HEK293T (cell line): ENCODE results near the gene ARPC5.
"Not testable (repeated sequence)": the region's sequence is repeated elsewhere in the genome, so short reads cannot be mapped to it uniquely, and the experiment has no call there.

Experiments
- CTCF ChIA-PET: fragments of 350-600 bp; formaldehyde crosslinking; extraction: SDS; loops from one replicate; lab custom pipeline; 2021; ENCODE audit warnings: antibody characterized with exemption, inconsistent platforms; lab: Yijun Ruan, JAX
- POLR2A ChIA-PET: fragments of 350-600 bp; formaldehyde crosslinking; extraction: SDS; loops from one replicate; lab custom pipeline; 2020; ENCODE audit warnings: antibody characterized with exemption, inconsistent platforms; lab: Yijun Ruan, JAX
- DNase-seq: peaks from one replicate; pipeline ENCODE4 v3.0.0; 2012; ENCODE audit warnings: mixed read lengths; ENCODE audit errors: extremely low spot score
- ARNT ChIP-seq: fragments of 450-650 bp; IDR thresholded peaks from 2 replicates; pipeline ENCODE4 v1.6.1; 2017; ENCODE audit warnings: mild to moderate bottlenecking
- BHLHE40 ChIP-seq: fragments of 450-650 bp; IDR thresholded peaks from 2 replicates; pipeline ENCODE4 v1.6.1; 2016; ENCODE audit warnings: mild to moderate bottlenecking, moderate library complexity, borderline replicate concordance
- CTBP1 ChIP-seq: fragments of 450-650 bp; IDR thresholded peaks from 2 replicates; pipeline ENCODE4 v1.6.1; 2016; ENCODE audit warnings: borderline replicate concordance
- ELF4 ChIP-seq: fragments of 450-650 bp; IDR thresholded peaks from 2 replicates; pipeline ENCODE4 v1.6.1; 2017; ENCODE audit warnings: antibody characterized with exemption
- FOXA1 ChIP-seq: fragments of 450-650 bp; IDR thresholded peaks from 2 replicates; pipeline ENCODE4 v1.6.1; 2016; ENCODE audit warnings: mild to moderate bottlenecking
- FOXK2 ChIP-seq: fragments of 450-650 bp; IDR thresholded peaks from 2 replicates; pipeline ENCODE4 v1.6.1; 2016; ENCODE audit warnings: mild to moderate bottlenecking
- FOXM1 ChIP-seq: fragments of 450-650 bp; IDR thresholded peaks from 2 replicates; pipeline ENCODE4 v1.6.1; 2017; ENCODE audit warnings: mild to moderate bottlenecking, borderline replicate concordance
- HDGF ChIP-seq: fragments of 450-650 bp; IDR thresholded peaks from 2 replicates; pipeline ENCODE4 v1.6.1; 2017; ENCODE audit warnings: antibody characterized with exemption, borderline replicate concordance
- L3MBTL2 ChIP-seq: fragments of 450-650 bp; conservative IDR thresholded peaks from 2 replicates; pipeline ENCODE4 v1.6.1; 2016; ENCODE audit warnings: mild to moderate bottlenecking
- LEF1 ChIP-seq: fragments of 450-650 bp; IDR thresholded peaks from 2 replicates; pipeline ENCODE4 v1.6.1; 2017; ENCODE audit warnings: mild to moderate bottlenecking, borderline replicate concordance
- NFRKB ChIP-seq: fragments of 450-650 bp; IDR thresholded peaks from 2 replicates; pipeline ENCODE4 v1.6.1; 2016; ENCODE audit warnings: mild to moderate bottlenecking, moderate library complexity
- PKNOX1 ChIP-seq: fragments of 450-650 bp; IDR thresholded peaks from 2 replicates; pipeline ENCODE4 v1.6.1; 2016
- SP1 ChIP-seq: fragments of 450-650 bp; IDR thresholded peaks from 2 replicates; pipeline ENCODE4 v1.6.1; 2017
- SUZ12 ChIP-seq: fragments of 450-650 bp; IDR thresholded peaks from 2 replicates; pipeline ENCODE4 v1.6.1; 2016; ENCODE audit warnings: mild to moderate bottlenecking
- TARDBP ChIP-seq: fragments of 450-650 bp; IDR thresholded peaks from 2 replicates; pipeline ENCODE4 v1.6.1; 2016
- ZNF384 ChIP-seq: fragments of 450-650 bp; IDR thresholded peaks from 2 replicates; pipeline ENCODE4 v1.6.1; 2016

The ARPC5 gene

GRCh38 chr1:183635606-183636333 lies at the start of gene ARPC5:
ARPC5 (minus strand) TSS chr1:183635783; CDS start chr1:183635659, 124 bp downstream.
- CTCF ChIA-PET, result no interaction called here
- POLR2A ChIA-PET, result no interaction called here
- peak; percentile 98 for DNase-seq
- TF ChIP-seq BHLHE40, result no peak
- TF ChIP-seq ELF4, result peak; percentile 45; the same call in 1 of the 2 replicates
- TF ChIP-seq L3MBTL2, result peak; percentile 59
- TF ChIP-seq TARDBP, result peak; percentile 99
- TF ChIP-seq FOXM1, result no peak
- TF ChIP-seq CTBP1, result peak; percentile 83

GRCh38 chr1:183685112-183685713 lies 49.6 kb upstream of the ARPC5 start:
- TF ChIP-seq SUZ12 (no peak), TARDBP (no peak), ZNF384 (no peak), L3MBTL2 (no peak), NFRKB (no peak), SP1 (no peak), LEF1 (no peak), ARNT (no peak), BHLHE40 (no peak), HDGF (no peak), ELF4 (no peak), FOXA1 (no peak), FOXM1 (no peak), CTBP1 (no peak), FOXK2 (no peak)
- ChIA-PET POLR2A (interaction anchor here (0.8 kb wide), 1 partner anchor 29 kb away, joined by 3 read pairs; no protein-coding TSS in a partner anchor), CTCF (interaction anchor here (0.6 to 2.4 kb wide), 15 partner anchors 9 to 404 kb away, joined by 3 to 22 read pairs (median 4); partner anchors contain the start of gene APOBEC4)
- DNase-seq, result peak; percentile 78

GRCh38 chr1:183679363-183679762 lies 43.8 kb upstream of the ARPC5 start:
- DNase-seq, POLR2A ChIA-PET, CTCF ChIA-PET: not testable (repeated sequence)

GRCh38 chr1:183678819-183679218 lies 43.2 kb upstream of the ARPC5 start:
- POLR2A ChIA-PET, result no interaction called here
- CTCF ChIA-PET, result no interaction called here
- no peak for TF ChIP-seq FOXK2
- TF ChIP-seq SP1, result no peak
- no peak for TF ChIP-seq PKNOX1
- TF ChIP-seq ZNF384, result no peak
- TF ChIP-seq TARDBP, result no peak
- TF ChIP-seq LEF1, result no peak
- no peak for TF ChIP-seq ARNT
- TF ChIP-seq SUZ12, result no peak
- no peak for TF ChIP-seq NFRKB
- no peak for TF ChIP-seq FOXA1
- no peak for TF ChIP-seq ELF4
- no peak for DNase-seq

GRCh38 chr1:183676586-183677189 lies 41.1 kb upstream of the ARPC5 start:
- ChIA-PET CTCF (interaction anchor here (3.4 kb wide), 1 partner anchor 8 kb away, joined by 17 read pairs; no protein-coding TSS in a partner anchor), POLR2A (no interaction called here)
- no peak for DNase-seq
- no peak for TF ChIP-seq HDGF
- no peak for TF ChIP-seq SP1
- no peak for TF ChIP-seq PKNOX1
- TF ChIP-seq SUZ12, result no peak
- TF ChIP-seq TARDBP, result no peak
- TF ChIP-seq FOXM1, result no peak
- TF ChIP-seq ZNF384, result no peak
- TF ChIP-seq NFRKB, result no peak
- no peak for TF ChIP-seq ARNT
- TF ChIP-seq CTBP1, result no peak

GRCh38 chr1:183675883-183676585 lies 40.5 kb upstream of the ARPC5 start:
- DNase-seq, result no peak
- POLR2A ChIA-PET, result no interaction called here
- CTCF ChIA-PET, result interaction anchor here (3.4 kb wide), 1 partner anchor 9 kb away, joined by 17 read pairs; no protein-coding TSS in a partner anchor
- TF ChIP-seq FOXK2 (no peak), BHLHE40 (no peak), FOXM1 (no peak), NFRKB (no peak), ZNF384 (no peak), CTBP1 (no peak), L3MBTL2 (no peak), ELF4 (no peak), ARNT (no peak), FOXA1 (no peak), TARDBP (no peak), LEF1 (no peak), SUZ12 (no peak), SP1 (no peak), PKNOX1 (no peak), HDGF (no peak)
